ENCODE data around the gene RPAP3. TPM values are rescaled to one million over a fixed set of nuclear protein-coding genes. Genes with fewer than 3 reads are reported as not detected.

The RPAP3 gene
- total and polyA plus RNA-seq, 2 of the 4 experiments (the other 2 are of a cell fraction): 10.6 to 13.4 TPM

- BruUV-seq (replicated peaks): no TSS peak
- intact Hi-C loops (cut with micrococcal nuclease): loop anchor here (10.0 kb wide), 1 partner anchor 455 kb away; no protein-coding TSS in a partner anchor
- POLR2A ChIA-PET (ENCODE audit: unreplicated experiment): no interaction called here
These were observed 4.4 kb upstream of the RPAP3 start for GRCh38 chr12:47710278-47710677.

More at GRCh38 chr12:47710278-47710677, 4.4 kb upstream of the RPAP3 start:
- no peak overlapping the region for H3K4me3 ChIP-seq (ENCODE audit: insufficient read depth, low read depth, low read length)
- H2BK20ac ChIP-seq (ENCODE audit: low read depth, low read length): no peak overlapping the region
- no peak overlapping the region for H2BK5ac ChIP-seq (ENCODE audit: low read depth, low read length, poor library complexity, severe bottlenecking)
- H3K56ac ChIP-seq (ENCODE audit: extremely low read depth, insufficient read depth, low read length): no peak overlapping the region
- H3K9ac ChIP-seq (ENCODE audit: low read depth, low read length): no peak overlapping the region
- H3K9me1 ChIP-seq (ENCODE audit: insufficient read depth, low read length): no peaks in the 10 kb centered on the region
- no peak overlapping the region for H4K5ac ChIP-seq (ENCODE audit: low read depth, low read length)
- in situ Hi-C loops (cut with MboI; ENCODE audit: low sequenced_read_pairs) (loop anchor here (5.0 kb wide), 2 partner anchors 67 to 127 kb away; no protein-coding TSS in a partner anchor), dilution Hi-C loops (cut with HindIII; ENCODE audit: low sequenced_read_pairs, unreplicated experiment) (no loop called here)
- H3K4ac ChIP-seq (ENCODE audit: low read depth, low read length): no peak overlapping the region
- H3K4me2 ChIP-seq (ENCODE audit: low read depth, low read length): no peak overlapping the region
- H3K36me3 ChIP-seq (ENCODE audit: control insufficient read depth, insufficient read depth, low read length): no peaks in the 10 kb centered on the region
- no peak overlapping the region for H3K23ac ChIP-seq (ENCODE audit: low read depth, low read length)
- no peak overlapping the region for H2BK15ac ChIP-seq (ENCODE audit: low read depth, low read length)
- H3K27ac ChIP-seq (ENCODE audit: insufficient read depth, low read length): no peak overlapping the region
- H4K91ac ChIP-seq (ENCODE audit: insufficient read depth, low read depth, low read length): no peak overlapping the region
- no peak overlapping the region for H2AK9ac ChIP-seq (replicated peaks; ENCODE audit: low read depth, low read length, poor library complexity)
- CTCF ChIA-PET: interaction anchor here (1.1 to 1.4 kb wide), 2 partner anchors 63 to 127 kb away, joined by 3 read pairs; partner anchors contain the start of gene SLC48A1
- H3K14ac ChIP-seq (replicated peaks; ENCODE audit: low read depth, low read length): no peak overlapping the region
- no peaks in the 10 kb centered on the region for H3K4me1 ChIP-seq (ENCODE audit: control insufficient read depth, insufficient read depth, low read length)
- no peaks in the 10 kb centered on the region for H4K20me1 ChIP-seq (ENCODE audit: insufficient read depth, low read length)
- H2AK5ac ChIP-seq (ENCODE audit: low read depth, low read length): no peak overlapping the region
- H3K9me3 ChIP-seq (ENCODE audit: control insufficient read depth, insufficient read depth, low read length): no peaks in the 10 kb centered on the region
- no peak overlapping the region for H2AFZ ChIP-seq (replicated peaks; ENCODE audit: low read length, poor library complexity)
- ATAC-seq (ENCODE audit: low read depth): no peak
- DNase-seq: no peak
- H3K27me3 ChIP-seq (ENCODE audit: control insufficient read depth, insufficient read depth, low read length): no peaks in the 10 kb centered on the region
- H3K79me1 ChIP-seq (ENCODE audit: low read depth in 1 of 2, low read length in 2 of 2): peaks cover 7 to 12% of the 10 kb centered on the region in 2 experiments; a peak in 3 of 4 replicates
- H4K8ac ChIP-seq (ENCODE audit: low read depth in 2 of 2, low read length in 2 of 2): no peak overlapping the region
- TF ChIP-seq MAFK (IDR thresholded peaks at IDR 0.05; ENCODE audit: low read depth, low read length) (no peak), MXI1 (IDR thresholded peaks at IDR 0.05; ENCODE audit: borderline replicate concordance, low read depth, low read length) (no peak), RCOR1 (IDR thresholded peaks at IDR 0.05; ENCODE audit: insufficient replicate concordance, low read length) (no peak), BHLHE40 (IDR thresholded peaks at IDR 0.05; ENCODE audit: low read depth, low read length) (no peak), FOS (IDR thresholded peaks at IDR 0.05; ENCODE audit: low read depth, low read length) (no peak), POLR2A (IDR thresholded peaks at IDR 0.05; ENCODE audit: low read depth, low read length) (no peak), NFE2L2 (IDR thresholded peaks at IDR 0.05; ENCODE audit: low read depth, low read length) (no peak), SMC3 (IDR thresholded peaks at IDR 0.05; ENCODE audit: low read depth, low read length) (no peak)
- TF ChIP-seq, protein P1, sequence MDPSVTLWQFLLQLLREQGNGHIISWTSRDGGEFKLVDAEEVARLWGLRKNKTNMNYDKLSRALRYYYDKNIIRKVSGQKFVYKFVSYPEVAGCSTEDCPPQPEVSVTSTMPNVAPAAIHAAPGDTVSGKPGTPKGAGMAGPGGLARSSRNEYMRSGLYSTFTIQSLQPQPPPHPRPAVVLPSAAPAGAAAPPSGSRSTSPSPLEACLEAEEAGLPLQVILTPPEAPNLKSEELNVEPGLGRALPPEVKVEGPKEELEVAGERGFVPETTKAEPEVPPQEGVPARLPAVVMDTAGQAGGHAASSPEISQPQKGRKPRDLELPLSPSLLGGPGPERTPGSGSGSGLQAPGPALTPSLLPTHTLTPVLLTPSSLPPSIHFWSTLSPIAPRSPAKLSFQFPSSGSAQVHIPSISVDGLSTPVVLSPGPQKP (IDR thresholded peaks at IDR 0.05; ENCODE audit: borderline replicate concordance, low read depth, low read length): no peak
- TF ChIP-seq, protein P2, sequence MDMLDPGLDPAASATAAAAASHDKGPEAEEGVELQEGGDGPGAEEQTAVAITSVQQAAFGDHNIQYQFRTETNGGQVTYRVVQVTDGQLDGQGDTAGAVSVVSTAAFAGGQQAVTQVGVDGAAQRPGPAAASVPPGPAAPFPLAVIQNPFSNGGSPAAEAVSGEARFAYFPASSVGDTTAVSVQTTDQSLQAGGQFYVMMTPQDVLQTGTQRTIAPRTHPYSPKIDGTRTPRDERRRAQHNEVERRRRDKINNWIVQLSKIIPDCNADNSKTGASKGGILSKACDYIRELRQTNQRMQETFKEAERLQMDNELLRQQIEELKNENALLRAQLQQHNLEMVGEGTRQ (IDR thresholded peaks at IDR 0.05; ENCODE audit: low read depth, low read length): no peak
- no peak overlapping the region for H2BK120ac ChIP-seq (ENCODE audit: low read depth, low read length)
- no peak overlapping the region for H3K18ac ChIP-seq (ENCODE audit: low read depth, low read length)
